NCI-H82 treated with DMSO at 0.1 percent for 48 hours (cell line): ENCODE results near the gene KDM3B.
A peak's percentile ranks its signal among the peaks of the same experiment; 100 is the strongest.
"Not testable (repeated sequence)": the region's sequence is repeated elsewhere in the genome, so short reads cannot be mapped to it uniquely, and the experiment has no call there.

Experiments used
- DNase-seq: peaks from one replicate; lab custom pipeline; 2025; ENCODE audit not compliant: unreplicated experiment; lab: John Stamatoyannopoulos, UW

Gene KDM3B

DNA sequence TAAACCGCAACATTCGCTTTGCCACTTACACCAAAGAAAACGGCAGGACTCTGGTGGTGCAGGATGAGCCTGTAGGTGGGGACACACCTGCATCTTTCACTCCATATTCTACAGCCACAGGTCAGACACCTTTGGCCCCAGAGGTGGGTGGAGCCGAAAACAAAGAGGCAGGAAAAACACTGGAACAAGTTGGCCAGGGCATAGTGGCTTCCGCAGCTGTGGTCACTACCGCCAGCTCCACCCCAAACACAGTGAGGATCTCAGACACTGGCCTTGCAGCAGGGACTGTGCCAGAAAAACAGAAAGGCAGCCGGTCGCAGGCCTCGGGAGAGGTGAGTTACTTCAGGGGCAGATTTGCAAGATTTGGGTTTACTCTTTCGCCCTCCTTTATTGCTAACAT lies 33.8 kb downstream of the KDM3B start:
- DNase-seq = no peak

- no peak for DNase-seq
These were observed 36.8 kb downstream of the KDM3B start for GRCh38 chr5:138389332-138389731.

- not testable (repeated sequence) for DNase-seq
These were observed 37.4 kb downstream of the KDM3B start for GRCh38 chr5:138389911-138390310.

DNA sequence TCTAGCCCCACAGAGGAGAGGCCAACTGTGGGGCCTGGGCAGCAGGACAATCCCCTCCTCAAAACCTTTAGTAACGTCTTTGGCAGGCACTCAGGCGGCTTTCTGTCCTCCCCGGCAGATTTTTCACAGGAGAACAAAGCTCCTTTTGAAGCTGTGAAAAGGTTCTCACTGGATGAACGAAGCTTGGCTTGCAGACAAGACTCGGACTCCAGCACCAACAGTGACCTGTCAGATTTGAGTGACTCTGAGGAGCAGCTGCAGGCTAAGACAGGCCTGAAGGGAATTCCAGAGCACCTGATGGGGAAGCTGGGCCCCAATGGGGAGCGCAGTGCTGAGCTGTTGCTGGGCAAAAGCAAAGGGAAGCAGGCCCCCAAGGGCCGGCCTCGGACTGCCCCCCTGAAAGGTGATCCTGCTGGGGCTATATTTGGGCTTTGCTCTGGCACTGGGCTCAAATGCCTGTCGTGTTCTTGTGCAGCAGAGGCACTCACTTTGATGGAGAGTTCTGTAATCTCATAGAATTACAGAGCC lies 39.4 kb downstream of the KDM3B start:
- DNase-seq = no peak

- DNase-seq = no peak
These were observed 50.2 kb downstream of the KDM3B start for GRCh38 chr5:138402640-138403039.

- DNase-seq = peak; percentile 90
These were observed 55.5 kb downstream of the KDM3B start for GRCh38 chr5:138408023-138408422.

DNA sequence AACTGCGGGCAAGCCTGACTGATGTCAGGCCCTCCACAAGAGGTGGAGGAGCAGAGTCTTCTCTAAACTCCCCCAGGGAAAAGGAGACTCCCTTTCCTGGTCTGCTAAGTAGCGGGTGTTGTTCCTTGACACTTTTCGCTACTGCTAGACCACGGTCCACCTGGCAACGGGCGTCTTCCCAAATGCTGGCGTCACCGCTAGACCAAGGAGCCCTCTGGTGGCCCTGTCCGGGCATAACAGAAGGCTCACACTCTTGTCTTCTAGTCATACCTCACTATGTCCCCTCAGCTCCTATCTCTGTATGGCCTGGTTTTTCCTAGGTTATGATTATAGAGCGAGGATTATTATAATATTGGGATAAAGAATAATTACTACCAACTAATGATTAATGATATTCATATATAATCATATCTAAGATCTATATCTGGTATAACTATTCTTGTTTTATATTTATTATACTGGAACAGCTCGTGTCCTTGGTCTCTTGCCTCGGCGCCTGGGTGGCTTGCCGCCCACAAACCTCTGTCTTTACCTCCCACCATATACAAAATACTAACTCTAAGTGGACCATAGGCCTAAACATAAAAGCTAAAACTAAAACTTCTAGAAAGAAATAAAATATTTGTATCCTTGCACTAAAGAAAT lies 58.6 kb downstream of the KDM3B start:
- not testable (repeated sequence) for DNase-seq

- DNase-seq = no peak
These were observed 66.0 kb downstream of the KDM3B start for GRCh38 chr5:138418444-138418843.

DNA sequence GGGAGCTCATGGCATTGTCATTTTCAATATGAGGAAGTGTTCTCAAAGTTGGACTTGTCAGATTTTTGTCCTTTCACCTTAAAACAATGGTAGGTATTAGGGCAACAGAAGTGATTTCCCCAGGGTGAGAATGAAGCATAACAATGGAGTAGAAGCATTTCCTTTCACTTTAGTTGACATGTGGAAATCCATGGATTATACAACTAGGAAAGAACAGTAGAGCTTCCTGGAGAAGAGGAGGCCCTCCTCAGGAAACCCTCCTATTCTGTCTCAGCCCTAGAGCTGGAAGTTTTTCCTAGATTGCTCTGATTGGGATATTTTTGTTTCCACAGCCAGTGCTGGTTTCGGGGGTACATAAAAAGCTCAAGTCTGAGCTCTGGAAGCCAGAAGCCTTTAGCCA lies 72.6 kb downstream of the KDM3B start:
- DNase-seq = no peak

GRCh38 chr5:138435943-138436342 lies 83.5 kb downstream of the KDM3B start:
- DNase-seq = no peak

DNA sequence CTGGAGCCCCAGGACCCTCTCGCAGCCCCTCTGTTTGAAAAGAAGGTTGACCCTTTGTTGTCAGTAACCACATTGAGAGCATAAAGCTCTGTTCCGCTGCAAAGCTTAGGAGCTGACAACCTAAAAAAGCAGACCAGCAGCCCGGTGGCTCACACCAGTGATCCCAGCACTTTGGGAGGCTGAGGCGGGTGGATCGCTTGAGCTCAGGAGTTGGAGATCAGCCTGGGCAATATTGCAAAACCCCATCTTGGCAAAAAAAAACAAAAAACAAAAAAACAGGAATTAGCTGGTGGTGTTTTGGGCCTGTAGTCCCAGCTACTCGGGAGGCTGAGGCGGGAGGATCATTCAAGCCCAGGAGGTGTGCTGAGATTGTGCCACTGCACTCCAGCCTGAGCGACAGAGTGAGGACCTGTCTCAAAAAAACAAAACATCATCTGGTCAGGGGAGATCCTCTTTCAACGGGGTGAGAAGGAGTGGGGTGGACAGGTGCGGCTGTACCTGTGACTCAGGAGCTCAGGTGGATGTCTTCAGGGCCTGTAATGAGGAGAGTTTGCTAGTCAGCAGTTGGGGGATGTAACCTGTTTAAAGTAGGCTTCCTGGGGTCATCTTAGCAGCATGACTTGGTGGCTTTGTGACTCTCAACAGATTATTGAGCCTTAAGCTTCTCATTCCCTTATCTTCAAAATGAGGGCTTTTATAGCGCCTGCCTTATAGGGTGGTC lies 85.7 kb downstream of the KDM3B start:
- DNase-seq = no peak

DNA sequence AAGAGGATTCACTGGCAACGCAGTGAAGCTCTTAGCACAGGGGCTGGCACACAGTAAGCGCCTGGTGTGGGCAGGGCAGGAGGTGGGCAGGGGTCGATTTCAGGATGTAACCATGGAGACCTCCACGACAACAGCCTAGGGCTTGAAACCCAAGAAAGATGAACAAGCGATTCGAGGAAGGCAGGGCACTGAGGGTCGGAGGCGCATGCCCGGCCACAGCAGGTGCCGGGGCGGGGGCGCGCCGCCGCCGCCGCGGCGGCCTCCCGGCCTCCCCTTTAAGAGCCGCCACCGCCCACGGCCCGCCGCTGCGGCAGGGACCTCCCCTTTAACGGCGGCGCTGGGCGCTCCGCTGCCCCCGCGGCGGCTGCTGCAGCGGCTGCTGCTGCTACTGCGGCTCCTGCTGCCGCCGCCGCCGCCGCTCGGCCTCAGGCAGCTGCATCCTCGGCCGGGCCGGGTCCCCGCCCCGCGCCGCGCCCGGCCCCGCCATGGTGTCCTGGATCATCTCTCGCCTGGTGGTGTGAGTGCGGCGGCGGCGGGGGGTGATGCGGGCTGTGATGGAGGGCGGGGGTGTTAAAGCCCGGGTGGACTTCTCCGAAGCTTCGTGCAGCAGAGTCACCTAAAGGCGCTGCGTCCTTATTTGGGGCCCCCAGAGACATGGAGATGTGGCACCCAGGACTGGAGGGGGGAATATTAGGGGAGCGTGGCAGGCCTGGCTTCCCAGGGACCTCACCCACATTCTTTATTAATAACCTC lies 86.4 kb downstream of the KDM3B start, which contains the start of gene REEP2:
REEP2 (plus strand) TSS at position 334 of the 753 bp plus-strand sequence; CDS start at position 486, 152 bp downstream.
- DNase-seq = no peak

GRCh38 chr5:138439477-138440158 lies 87.1 kb downstream of the KDM3B start:
- DNase-seq = no peak

GRCh38 chr5:138440159-138441073 lies 87.9 kb downstream of the KDM3B start:
- DNase-seq = no peak

- no peak for DNase-seq
These were observed 88.7 kb downstream of the KDM3B start for GRCh38 chr5:138441221-138441620.

GRCh38 chr5:138444078-138444773 lies 91.7 kb downstream of the KDM3B start:
- DNase-seq = no peak

GRCh38 chr5:138444774-138445546 lies 92.5 kb downstream of the KDM3B start:
- no peak for DNase-seq

DNA sequence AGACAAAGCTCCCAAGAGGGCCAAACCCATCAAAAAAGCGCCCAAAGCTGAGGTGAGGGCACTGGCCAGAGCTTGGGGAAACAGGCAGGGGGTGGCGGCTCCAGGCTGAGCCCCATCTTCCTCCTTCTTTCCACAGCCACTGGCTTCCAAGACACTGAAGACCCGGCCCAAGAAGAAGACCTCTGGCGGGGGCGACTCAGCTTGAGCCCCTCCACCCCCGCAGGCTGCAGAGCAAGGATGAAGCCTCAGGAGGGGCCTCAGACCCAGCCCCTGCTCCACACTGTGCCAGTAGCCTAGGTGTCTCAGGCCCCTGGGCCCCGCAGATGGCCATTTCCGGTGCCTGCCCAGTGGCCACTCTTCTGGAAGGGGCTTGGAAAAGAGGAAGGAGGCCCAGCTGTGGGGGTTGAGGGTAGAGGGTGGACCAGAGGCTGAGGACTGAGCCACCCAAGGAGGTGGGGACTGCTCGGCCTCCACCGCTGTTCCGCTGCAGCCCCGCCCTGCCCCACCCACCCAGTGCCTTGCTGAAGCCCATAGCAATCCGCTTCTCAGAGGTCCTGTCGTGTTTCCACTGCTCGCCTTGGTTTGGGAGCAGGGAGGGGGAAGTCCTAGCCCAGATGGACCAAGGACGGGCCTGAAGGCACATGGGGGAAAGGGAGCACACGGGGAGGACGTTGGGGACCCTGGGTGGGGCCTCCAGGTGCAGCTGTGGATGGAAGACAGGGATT lies 93.2 kb downstream of the KDM3B start:
- no peak for DNase-seq
